ACC112 (cell line): Measurements from ENCODE around the gene GALNT10.

Source experiments
- H2AFZ ChIP-seq: fragments of 200-600 bp; sonication (generic); one replicate; pipeline ENCODE4 v1.6.0; 2017; ENCODE audit warnings: antibody characterized with exemption, low read length; ENCODE audit not compliant: unreplicated experiment
- H3K27ac ChIP-seq: fragments of 200-600 bp; sonication (generic); 2 replicates; pipeline ENCODE4 v1.5.1; 2014; ENCODE audit warnings: low read depth, mild to moderate bottlenecking, antibody characterized with exemption, low read length, moderate library complexity
- H3K27me3 ChIP-seq: fragments of 200-600 bp; sonication (generic); 2 replicates; pipeline ENCODE4 v1.6.1; 2014; ENCODE audit warnings: mild to moderate bottlenecking, antibody characterized with exemption, low read length, moderate library complexity, mixed read lengths; ENCODE audit not compliant: insufficient read depth
- H3K36me3 ChIP-seq: fragments of 200-600 bp; sonication (generic); 2 replicates; pipeline ENCODE4 v1.6.1; 2016; ENCODE audit warnings: mild to moderate bottlenecking, antibody characterized with exemption, low read length, moderate library complexity, mixed read lengths; ENCODE audit not compliant: insufficient read depth
- H3K4me1 ChIP-seq: fragments of 200-600 bp; sonication (generic); one replicate; pipeline ENCODE4 v1.6.1; 2016; ENCODE audit warnings: low read length, mixed read lengths; ENCODE audit not compliant: insufficient read depth, unreplicated experiment, control insufficient read depth
- H3K4me3 ChIP-seq: fragments of 200-600 bp; sonication (generic); 2 replicates; pipeline ENCODE4 v1.5.1; 2014; ENCODE audit warnings: mild to moderate bottlenecking, low read depth, low read length
- H3K79me2 ChIP-seq: fragments of 200-600 bp; sonication (generic); one replicate; pipeline ENCODE4 v1.6.0; 2016; ENCODE audit warnings: low read length; ENCODE audit not compliant: control insufficient read depth, unreplicated experiment, insufficient read depth

Gene GALNT10

DNA sequence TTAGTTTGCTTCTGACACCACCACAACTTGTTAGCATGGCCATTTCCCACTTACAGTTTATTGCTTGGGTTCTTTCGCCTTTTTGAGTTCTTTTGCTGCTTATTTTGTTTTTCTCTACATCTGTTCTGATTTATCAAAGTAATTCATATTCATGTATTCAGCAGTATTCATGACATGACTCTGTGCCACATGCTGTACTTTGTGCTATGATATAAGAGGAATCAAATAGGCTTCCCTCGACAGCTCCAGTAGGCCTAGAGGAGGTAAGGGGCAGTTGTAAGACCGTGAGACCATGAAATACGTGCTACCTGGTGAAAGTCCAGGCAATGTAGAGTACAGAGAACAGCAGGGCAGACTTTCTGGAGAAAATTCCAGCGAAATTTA, 144.5 kb downstream of the GALNT10 start:
- Histone ChIP-seq H3K27ac (no peak overlapping the region), H3K36me3 (peaks cover 17% of the 10 kb centered on the region; the same call in 1 of the 2 replicates)

GRCh38 chr5:154341620-154342019, 151.1 kb downstream of the GALNT10 start:
- Histone ChIP-seq H2AFZ (no peak overlapping the region), H3K4me3 (no peak overlapping the region), H3K4me1 (no peaks in the 10 kb centered on the region), H3K79me2 (no peaks in the 10 kb centered on the region), H3K36me3 (0 out of 2 replicates have a peak, but pooled peaks cover 11% of the 10 kb centered on the region), H3K27ac (no peak overlapping the region), H3K27me3 (no peaks in the 10 kb centered on the region)

More for the DNA sequence above, 144.5 kb downstream of the GALNT10 start:
- no peaks in the 10 kb centered on the region for H3K79me2 ChIP-seq
- no peaks in the 10 kb centered on the region for H3K4me1 ChIP-seq
- no peak overlapping the region for H2AFZ ChIP-seq
- no peaks in the 10 kb centered on the region for H3K27me3 ChIP-seq
- H3K4me3 ChIP-seq = no peak overlapping the region

GRCh38 chr5:154342211-154342610, 151.7 kb downstream of the GALNT10 start:
- Histone ChIP-seq H3K4me1 (no peaks in the 10 kb centered on the region), H3K36me3 (0 out of 2 replicates have a peak, but pooled peaks cover 9% of the 10 kb centered on the region), H3K27ac (no peak overlapping the region), H3K4me3 (no peak overlapping the region), H3K79me2 (no peaks in the 10 kb centered on the region), H2AFZ (no peak overlapping the region), H3K27me3 (no peaks in the 10 kb centered on the region)

GRCh38 chr5:154342963-154343362, 152.4 kb downstream of the GALNT10 start:
- Histone ChIP-seq H3K36me3 (0 out of 2 replicates have a peak, but pooled peaks cover 2% of the 10 kb centered on the region), H2AFZ (no peak overlapping the region), H3K27ac (no peak overlapping the region), H3K79me2 (no peaks in the 10 kb centered on the region), H3K4me3 (no peak overlapping the region), H3K27me3 (no peaks in the 10 kb centered on the region), H3K4me1 (no peaks in the 10 kb centered on the region)

DNA sequence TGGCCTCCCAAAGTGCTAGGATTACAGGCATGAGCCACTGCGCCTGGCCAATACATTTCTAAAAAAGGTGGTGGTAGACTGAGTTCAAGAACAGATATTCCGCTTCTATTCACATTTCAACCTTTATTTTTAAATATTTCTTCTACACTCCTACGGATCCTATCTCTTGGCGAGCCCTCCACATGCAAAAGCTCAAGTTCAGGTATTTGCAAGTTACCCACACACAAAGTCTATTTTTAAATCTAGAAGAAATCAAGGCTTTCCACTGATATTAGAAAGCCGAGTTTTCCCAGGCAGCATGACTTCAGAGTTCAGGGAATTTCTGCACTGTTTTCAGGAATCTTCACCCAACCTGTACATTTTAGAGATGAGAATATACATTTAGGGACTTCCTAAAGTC, 153.9 kb downstream of the GALNT10 start:
- Histone ChIP-seq H2AFZ (no peak overlapping the region), H3K79me2 (no peaks in the 10 kb centered on the region), H3K4me1 (no peaks in the 10 kb centered on the region), H3K27ac (no peak overlapping the region), H3K4me3 (no peak overlapping the region), H3K27me3 (no peaks in the 10 kb centered on the region), H3K36me3 (no peaks in the 10 kb centered on the region)

- Histone ChIP-seq H3K27ac (no peak overlapping the region), H3K27me3 (no peaks in the 10 kb centered on the region), H2AFZ (no peak overlapping the region), H3K4me3 (no peak overlapping the region), H3K36me3 (no peaks in the 10 kb centered on the region), H3K4me1 (no peaks in the 10 kb centered on the region), H3K79me2 (no peaks in the 10 kb centered on the region)
These were observed 154.9 kb downstream of the GALNT10 start for GRCh38 chr5:154345255-154345952.

DNA sequence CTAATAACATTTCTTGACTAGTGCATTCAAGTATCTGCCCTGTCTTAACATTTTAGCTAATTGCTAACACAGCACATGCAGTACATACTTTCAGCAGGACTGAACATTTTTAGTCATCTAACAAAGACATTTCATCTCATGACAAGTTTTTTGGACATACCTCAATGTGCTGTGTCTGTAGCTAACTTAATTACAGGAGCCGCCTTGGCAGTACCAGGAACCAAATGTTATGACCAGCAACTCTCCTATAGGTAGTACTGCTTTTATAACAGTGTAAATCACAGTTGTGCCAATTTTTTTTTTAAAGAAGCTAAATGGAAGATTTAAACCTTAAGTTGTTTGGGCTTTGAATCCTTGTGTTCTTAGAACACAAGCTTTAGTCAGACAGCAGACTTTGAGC, 155.9 kb downstream of the GALNT10 start:
- Histone ChIP-seq H3K4me3 (no peak overlapping the region), H3K79me2 (no peaks in the 10 kb centered on the region), H3K27ac (no peak overlapping the region), H3K27me3 (no peaks in the 10 kb centered on the region), H3K36me3 (no peaks in the 10 kb centered on the region), H2AFZ (no peak overlapping the region), H3K4me1 (no peaks in the 10 kb centered on the region)

GRCh38 chr5:154349626-154350264, 159.2 kb downstream of the GALNT10 start:
- no peaks in the 10 kb centered on the region for H3K79me2 ChIP-seq
- no peaks in the 10 kb centered on the region for H3K36me3 ChIP-seq
- no peak overlapping the region for H3K4me3 ChIP-seq
- H3K27ac ChIP-seq = no peak overlapping the region
- no peaks in the 10 kb centered on the region for H3K27me3 ChIP-seq
- H2AFZ ChIP-seq = no peak overlapping the region
- no peaks in the 10 kb centered on the region for H3K4me1 ChIP-seq

DNA sequence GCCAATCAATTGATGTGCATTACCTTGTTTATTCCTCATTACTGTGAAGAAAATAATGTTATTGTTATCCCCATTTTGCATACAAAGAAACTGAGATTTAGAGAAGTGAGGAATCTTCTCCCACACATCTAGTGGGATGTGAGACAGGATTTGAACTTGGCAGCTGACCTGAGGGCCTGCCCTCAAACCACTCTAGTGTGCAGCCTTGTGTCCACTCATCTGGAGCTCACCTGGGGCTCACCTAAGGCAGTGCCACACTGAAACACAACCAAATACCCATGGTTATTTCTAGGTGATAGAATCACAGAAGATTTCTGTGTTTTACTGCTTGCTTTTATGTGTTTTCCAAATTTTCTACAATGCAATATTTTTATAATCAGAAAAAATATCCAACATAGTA, 160.6 kb downstream of the GALNT10 start:
- Histone ChIP-seq H3K4me3 (no peak overlapping the region), H3K4me1 (peaks cover 14% of the 10 kb centered on the region), H3K79me2 (no peaks in the 10 kb centered on the region), H3K27me3 (no peaks in the 10 kb centered on the region), H3K27ac (no peak overlapping the region), H2AFZ (no peak overlapping the region), H3K36me3 (no peaks in the 10 kb centered on the region)

- H3K79me2 ChIP-seq = no peaks in the 10 kb centered on the region
- H3K4me1 ChIP-seq = peaks cover 18% of the 10 kb centered on the region
- no peak overlapping the region for H3K27ac ChIP-seq
- no peaks in the 10 kb centered on the region for H3K27me3 ChIP-seq
- no peak overlapping the region for H2AFZ ChIP-seq
- H3K4me3 ChIP-seq = no peak overlapping the region
- no peaks in the 10 kb centered on the region for H3K36me3 ChIP-seq
These were observed 161.0 kb downstream of the GALNT10 start for GRCh38 chr5:154351566-154351965.

DNA sequence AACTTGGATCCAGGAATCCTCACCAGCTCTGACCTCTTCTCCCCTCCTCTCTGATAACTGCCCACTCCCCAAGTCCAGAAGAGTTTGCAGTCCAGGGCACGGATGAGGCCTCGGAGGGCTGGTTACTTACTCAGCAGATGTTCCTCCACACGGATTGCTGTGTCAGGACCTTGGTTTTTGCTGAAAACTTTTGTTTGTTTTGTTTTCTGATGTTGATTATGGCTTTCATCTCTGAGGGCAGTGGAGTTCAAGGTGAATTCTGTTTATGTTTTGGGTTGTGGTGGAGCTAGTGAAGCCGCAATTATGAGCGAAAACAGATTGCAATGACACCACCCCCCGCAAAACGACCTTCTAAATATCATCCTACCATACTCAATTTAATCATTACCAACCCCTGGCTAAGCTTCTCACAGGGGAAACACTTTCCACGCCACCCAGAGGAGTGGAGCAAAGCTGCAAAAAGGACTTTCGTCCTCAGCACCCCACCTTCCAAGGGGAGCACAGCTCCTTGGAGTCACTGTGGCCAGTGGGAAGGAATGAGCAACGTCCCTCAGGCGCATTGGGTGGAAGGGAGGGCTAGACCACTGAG, 162.5 kb downstream of the GALNT10 start:
- Histone ChIP-seq H2AFZ (no peak overlapping the region), H3K36me3 (no peaks in the 10 kb centered on the region), H3K27ac (no peak overlapping the region), H3K79me2 (no peaks in the 10 kb centered on the region), H3K27me3 (no peaks in the 10 kb centered on the region), H3K4me1 (peaks cover 24% of the 10 kb centered on the region), H3K4me3 (no peak overlapping the region)
